ENCODE results near the gene RPS15.
A peak's percentile ranks its signal among the peaks of the same experiment; 100 is the strongest.

The RPS15 gene

GRCh38 chr19:1395194-1396018, 42.8 kb upstream of the RPS15 start:
- Histone ChIP-seq H3K4me2 (peak overlapping the region; percentile 70; the same call in 1 of the 2 replicates), H3K4me3 (no peak overlapping the region), H4K20me1 (peaks cover 68% of the 10 kb centered on the region), H3K27ac (no peak overlapping the region), H3K27me3 (no peaks in the 10 kb centered on the region), H3K9ac (no peak overlapping the region), H3K9me3 (no peaks in the 10 kb centered on the region), H3K36me3 (peaks cover 83% of the 10 kb centered on the region), H3K4me1 (peaks cover 48% of the 10 kb centered on the region)
- no peak for TF ChIP-seq Cebpa-rat (IDR thresholded peaks at IDR 0.05)

- no peak overlapping the region for H3K9ac ChIP-seq
- no peak for TF ChIP-seq Cebpa-rat (IDR thresholded peaks at IDR 0.05)
- H4K20me1 ChIP-seq = peaks cover 73% of the 10 kb centered on the region
- peak overlapping the region; percentile 70 for H3K4me2 ChIP-seq
- H3K27ac ChIP-seq = no peak overlapping the region
- peaks cover 75% of the 10 kb centered on the region for H3K36me3 ChIP-seq
- H3K4me1 ChIP-seq = peaks cover 53% of the 10 kb centered on the region
- H3K4me3 ChIP-seq = no peak overlapping the region
- H3K9me3 ChIP-seq = no peaks in the 10 kb centered on the region
- H3K27me3 ChIP-seq = no peaks in the 10 kb centered on the region
Measured at GRCh38 chr19:1396019-1396767, 42.0 kb upstream of the RPS15 start.

- Histone ChIP-seq H3K9me3 (no peaks in the 10 kb centered on the region), H3K27ac (no peak overlapping the region), H3K27me3 (no peaks in the 10 kb centered on the region), H4K20me1 (peaks cover 73% of the 10 kb centered on the region), H3K36me3 (peaks cover 67% of the 10 kb centered on the region), H3K4me1 (peaks cover 59% of the 10 kb centered on the region), H3K4me3 (no peak overlapping the region), H3K4me2 (peak overlapping the region; percentile 70), H3K9ac (0 out of 2 replicates have a peak overlapping the region, but pooled peaks have one; percentile 6)
- TF ChIP-seq Cebpa-rat (IDR thresholded peaks at IDR 0.05) = no peak
Measured at GRCh38 chr19:1396768-1397679, 41.2 kb upstream of the RPS15 start.

GRCh38 chr19:1397838-1398237, 40.4 kb upstream of the RPS15 start:
- Histone ChIP-seq H3K4me3 (no peak overlapping the region), H3K4me1 (peaks cover 67% of the 10 kb centered on the region), H3K4me2 (peak overlapping the region; percentile 70), H3K27ac (no peak overlapping the region), H4K20me1 (peaks cover 73% of the 10 kb centered on the region), H3K9me3 (no peaks in the 10 kb centered on the region), H3K36me3 (peaks cover 59% of the 10 kb centered on the region), H3K9ac (no peak overlapping the region), H3K27me3 (no peaks in the 10 kb centered on the region)
- no peak for TF ChIP-seq Cebpa-rat (IDR thresholded peaks at IDR 0.05)

- H3K4me1 ChIP-seq = peaks cover 77% of the 10 kb centered on the region
- H3K36me3 ChIP-seq = peaks cover 46% of the 10 kb centered on the region
- no peak overlapping the region for H3K4me3 ChIP-seq
- no peak for TF ChIP-seq Cebpa-rat (IDR thresholded peaks at IDR 0.05)
- H3K4me2 ChIP-seq = no peak overlapping the region
- no peaks in the 10 kb centered on the region for H3K27me3 ChIP-seq
- H3K27ac ChIP-seq = no peak overlapping the region
- 0 out of 2 replicates have a peak overlapping the region, but pooled peaks have one; percentile 24 for H3K9ac ChIP-seq
- H3K9me3 ChIP-seq = no peaks in the 10 kb centered on the region
- H4K20me1 ChIP-seq = peaks cover 69% of the 10 kb centered on the region
Measured at GRCh38 chr19:1399079-1399478, 39.1 kb upstream of the RPS15 start.

GRCh38 chr19:1399745-1400144, 38.5 kb upstream of the RPS15 start:
- H4K20me1 ChIP-seq = peaks cover 62% of the 10 kb centered on the region
- no peak for TF ChIP-seq Cebpa-rat (IDR thresholded peaks at IDR 0.05)
- H3K36me3 ChIP-seq = peaks cover 40% of the 10 kb centered on the region
- H3K27me3 ChIP-seq = no peaks in the 10 kb centered on the region
- no peaks in the 10 kb centered on the region for H3K9me3 ChIP-seq
- H3K4me1 ChIP-seq = peaks cover 84% of the 10 kb centered on the region
- no peak overlapping the region for H3K4me3 ChIP-seq
- peak overlapping the region; percentile 95 for H3K4me2 ChIP-seq
- H3K27ac ChIP-seq = no peak overlapping the region
- peak overlapping the region; percentile 24; the same call in 1 of the 2 replicates for H3K9ac ChIP-seq

GRCh38 chr19:1400281-1401137, 37.7 kb upstream of the RPS15 start:
- Histone ChIP-seq H3K4me3 (peak overlapping the region; percentile 93), H3K9me3 (no peaks in the 10 kb centered on the region), H3K4me1 (peaks cover 85% of the 10 kb centered on the region), H3K4me2 (peak overlapping the region; percentile 95), H3K36me3 (peaks cover 32% of the 10 kb centered on the region), H3K9ac (peak overlapping the region; percentile 89), H3K27me3 (no peaks in the 10 kb centered on the region), H3K27ac (peak overlapping the region; percentile 83), H4K20me1 (peaks cover 54% of the 10 kb centered on the region)
- no peak for TF ChIP-seq Cebpa-rat (IDR thresholded peaks at IDR 0.05)

- Histone ChIP-seq H3K4me3 (peak within 1 kb of the TSS; percentile 93), H3K27ac (peak within 1 kb of the TSS; percentile 83), H3K36me3 (peaks cover 27% of the 10 kb centered on the region), H3K27me3 (no peaks in the 10 kb centered on the region), H3K9me3 (no peaks in the 10 kb centered on the region), H3K9ac (peak within 1 kb of the TSS; percentile 89), H3K4me2 (peak within 1 kb of the TSS; percentile 95), H4K20me1 (peaks cover 46% of the 10 kb centered on the region), H3K4me1 (peaks cover 85% of the 10 kb centered on the region)
- no peak for TF ChIP-seq Cebpa-rat (IDR thresholded peaks at IDR 0.05)
Measured at GRCh38 chr19:1401138-1401888, 36.9 kb upstream of the RPS15 start, which contains the start of gene GAMT. Gene GAMT, minus strand, starts transcription at chr19:1401542. Its CDS starts 66 bp downstream, at chr19:1401476.

Measured in BLaER1 (cell line).